SH-SY5Y (cell line): Measurements from ENCODE around the gene CFAP90.

Source experiments
- GATA2 ChIP-seq: IDR thresholded peaks from 2 replicates; pipeline ENCODE4 v1.6.1; 2011; ENCODE audit warnings: mild to moderate bottlenecking, low read depth, low read length
- GATA3 ChIP-seq: IDR thresholded peaks from 2 replicates; pipeline ENCODE4 v1.6.1; 2011; ENCODE audit warnings: low read depth, mild to moderate bottlenecking, low read length, moderate library complexity

CFAP90 gene

GRCh38 chr5:7787770-7788169 lies 63.2 kb downstream of the CFAP90 start:
- TF ChIP-seq GATA3 (no peak), GATA2 (no peak)

GRCh38 chr5:7784683-7785380 lies 66.1 kb downstream of the CFAP90 start:
- no peak for TF ChIP-seq GATA2
- TF ChIP-seq GATA3: no peak

- TF ChIP-seq GATA3 (no peak), GATA2 (no peak)
These were observed 69.0 kb downstream of the CFAP90 start for GRCh38 chr5:7781899-7782298.
